ENCODE measurements around the gene SHISA9.

The SHISA9 gene

GRCh38 chr16:13165024-13165423 lies 263.6 kb downstream of the SHISA9 start:
- no peaks in the 10 kb centered on the region for H3K4me1 ChIP-seq (ENCODE audit: control insufficient read depth in 2 of 2, insufficient read depth in 2 of 2, low read length in 2 of 2)
- no peaks in the 10 kb centered on the region for H3K36me3 ChIP-seq (ENCODE audit: control insufficient read depth in 2 of 2, insufficient read depth in 2 of 2, low read length in 2 of 2)
- peaks cover 0 to 2% of the 10 kb centered on the region in 2 donors for H3K9me3 ChIP-seq (ENCODE audit: control insufficient read depth in 2 of 2, low read length in 2 of 2)
- no peak overlapping the region for H3K9ac ChIP-seq (ENCODE audit: low read depth in 1 of 2, low read length in 2 of 2)
- no peak overlapping the region for H3K4me3 ChIP-seq (ENCODE audit: low read length in 2 of 2)
- no peaks in the 10 kb centered on the region for H3K27me3 ChIP-seq (ENCODE audit: control insufficient read depth in 2 of 2, insufficient read depth in 2 of 2, low read length in 2 of 2)
- H3K27ac ChIP-seq (ENCODE audit: low read depth in 2 of 2, low read length in 2 of 2) = no peak overlapping the region

DNA sequence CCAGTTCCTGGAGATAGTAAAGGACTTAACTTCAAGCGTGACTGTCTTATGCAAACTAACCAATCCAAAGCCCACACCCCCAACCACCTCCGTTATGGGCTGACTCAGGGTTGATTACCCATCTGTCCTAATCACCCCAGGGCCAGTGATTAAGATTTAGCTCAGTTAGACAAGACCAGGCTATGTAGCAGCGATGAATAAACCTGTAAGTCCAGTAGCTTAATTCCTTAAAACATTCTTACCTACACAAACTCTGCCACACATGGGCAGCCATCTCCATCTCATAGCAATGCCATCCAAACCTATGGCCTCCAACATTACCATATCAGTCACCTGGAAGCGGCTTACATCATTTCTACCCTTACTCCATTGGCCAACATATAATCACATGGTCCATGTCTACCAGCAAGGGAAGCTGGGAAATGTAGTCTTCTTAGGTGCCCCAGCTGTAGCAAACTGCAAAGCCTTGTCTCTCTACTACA lies 266.7 kb downstream of the SHISA9 start:
- Histone ChIP-seq H3K27me3 (ENCODE audit: control insufficient read depth in 2 of 2, insufficient read depth in 2 of 2, low read length in 2 of 2) (no peaks in the 10 kb centered on the region), H3K9ac (ENCODE audit: low read depth in 1 of 2, low read length in 2 of 2) (no peak overlapping the region), H3K4me1 (ENCODE audit: control insufficient read depth in 2 of 2, insufficient read depth in 2 of 2, low read length in 2 of 2) (no peaks in the 10 kb centered on the region), H3K4me3 (ENCODE audit: low read length in 2 of 2) (no peak overlapping the region), H3K36me3 (ENCODE audit: control insufficient read depth in 2 of 2, insufficient read depth in 2 of 2, low read length in 2 of 2) (no peaks in the 10 kb centered on the region), H3K9me3 (ENCODE audit: control insufficient read depth in 2 of 2, low read length in 2 of 2) (peaks cover 0 to 2% of the 10 kb centered on the region in 2 donors), H3K27ac (ENCODE audit: low read depth in 2 of 2, low read length in 2 of 2) (no peak overlapping the region)

DNA sequence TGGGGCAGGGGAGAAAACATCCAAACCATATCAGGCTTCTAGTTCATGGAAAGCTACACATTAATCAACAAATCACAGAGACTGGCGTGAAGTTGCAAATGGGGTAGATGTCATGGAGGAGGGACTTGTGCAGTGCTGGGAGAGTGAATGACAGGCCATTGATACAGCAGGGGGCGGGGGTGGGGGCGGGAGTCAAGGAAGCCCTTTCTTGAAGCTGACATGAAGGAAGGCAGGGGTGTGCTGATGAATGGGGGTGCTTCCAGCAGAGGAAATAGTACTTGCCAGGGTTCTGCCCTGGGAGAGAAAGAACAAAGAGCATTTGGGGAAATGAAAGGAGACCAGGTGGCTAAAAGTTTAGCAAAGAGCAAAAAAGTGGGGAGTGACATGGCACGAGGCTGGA lies 269.9 kb downstream of the SHISA9 start:
- no peaks in the 10 kb centered on the region for H3K27me3 ChIP-seq (ENCODE audit: control insufficient read depth in 2 of 2, insufficient read depth in 2 of 2, low read length in 2 of 2)
- H3K4me1 ChIP-seq (ENCODE audit: control insufficient read depth in 2 of 2, insufficient read depth in 2 of 2, low read length in 2 of 2) = no peaks in the 10 kb centered on the region
- no peak overlapping the region for H3K9ac ChIP-seq (ENCODE audit: low read depth in 1 of 2, low read length in 2 of 2)
- H3K27ac ChIP-seq (ENCODE audit: low read depth in 2 of 2, low read length in 2 of 2) = no peak overlapping the region
- H3K36me3 ChIP-seq (ENCODE audit: control insufficient read depth in 2 of 2, insufficient read depth in 2 of 2, low read length in 2 of 2) = no peaks in the 10 kb centered on the region
- H3K4me3 ChIP-seq (ENCODE audit: low read length in 2 of 2) = no peak overlapping the region
- H3K9me3 ChIP-seq (ENCODE audit: control insufficient read depth in 2 of 2, low read length in 2 of 2) = no peaks in the 10 kb centered on the region

DNA sequence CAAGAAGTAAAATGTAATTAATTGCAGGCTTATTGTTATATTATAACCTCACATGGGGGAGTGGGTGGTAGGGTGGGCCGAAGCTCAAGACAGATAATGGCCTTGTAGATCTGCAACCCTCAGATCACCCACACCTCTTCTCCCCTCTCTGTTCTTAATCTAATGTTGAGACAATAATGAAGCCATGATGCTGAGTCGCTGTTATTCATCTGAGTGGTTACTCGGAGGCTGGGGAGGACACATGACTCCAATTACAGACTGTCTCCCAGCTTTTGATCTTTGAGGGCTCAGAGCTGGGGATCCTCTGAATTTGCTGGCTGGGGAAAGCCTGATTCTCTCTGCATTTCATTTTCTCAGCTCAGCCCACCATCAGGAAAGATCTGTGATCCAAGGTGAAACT lies 275.3 kb downstream of the SHISA9 start:
- no peaks in the 10 kb centered on the region for H3K36me3 ChIP-seq (ENCODE audit: control insufficient read depth in 2 of 2, insufficient read depth in 2 of 2, low read length in 2 of 2)
- H3K27me3 ChIP-seq (ENCODE audit: control insufficient read depth in 2 of 2, insufficient read depth in 2 of 2, low read length in 2 of 2) = no peaks in the 10 kb centered on the region
- H3K4me1 ChIP-seq (ENCODE audit: control insufficient read depth in 2 of 2, insufficient read depth in 2 of 2, low read length in 2 of 2) = no peaks in the 10 kb centered on the region
- H3K27ac ChIP-seq (ENCODE audit: low read depth in 2 of 2, low read length in 2 of 2) = no peak overlapping the region
- H3K4me3 ChIP-seq (ENCODE audit: low read length in 2 of 2) = no peak overlapping the region
- H3K9ac ChIP-seq (ENCODE audit: low read depth in 1 of 2, low read length in 2 of 2) = no peak overlapping the region
- H3K9me3 ChIP-seq (ENCODE audit: control insufficient read depth in 2 of 2, low read length in 2 of 2) = no peaks in the 10 kb centered on the region

DNA sequence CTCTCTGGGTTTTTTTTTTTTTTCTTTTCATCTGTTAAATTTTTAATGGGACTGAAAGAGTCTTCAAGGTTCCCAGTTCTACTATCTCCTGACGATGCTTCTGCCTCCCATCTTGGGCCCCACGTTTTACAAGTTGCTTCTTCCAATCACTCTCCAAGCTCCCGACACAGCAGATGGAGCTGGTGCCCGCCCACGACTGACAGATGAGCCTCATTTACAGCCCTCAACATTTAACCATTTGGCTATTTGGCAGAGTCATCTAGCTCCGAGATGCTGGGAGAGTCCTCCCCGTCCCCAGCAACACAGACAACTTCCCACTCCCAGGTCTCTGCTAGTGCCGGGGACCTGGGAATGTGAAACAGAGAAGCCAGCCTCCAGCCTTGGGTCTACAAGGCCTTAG lies 276.9 kb downstream of the SHISA9 start:
- H3K9ac ChIP-seq (ENCODE audit: low read depth in 1 of 2, low read length in 2 of 2) = no peak overlapping the region
- no peaks in the 10 kb centered on the region for H3K27me3 ChIP-seq (ENCODE audit: control insufficient read depth in 2 of 2, insufficient read depth in 2 of 2, low read length in 2 of 2)
- H3K27ac ChIP-seq (ENCODE audit: low read depth in 2 of 2, low read length in 2 of 2) = no peak overlapping the region
- no peaks in the 10 kb centered on the region for H3K36me3 ChIP-seq (ENCODE audit: control insufficient read depth in 2 of 2, insufficient read depth in 2 of 2, low read length in 2 of 2)
- no peak overlapping the region for H3K4me3 ChIP-seq (ENCODE audit: low read length in 2 of 2)
- H3K4me1 ChIP-seq (ENCODE audit: control insufficient read depth in 2 of 2, insufficient read depth in 2 of 2, low read length in 2 of 2) = no peaks in the 10 kb centered on the region
- no peaks in the 10 kb centered on the region for H3K9me3 ChIP-seq (ENCODE audit: control insufficient read depth in 2 of 2, low read length in 2 of 2)

- no peaks in the 10 kb centered on the region for H3K27me3 ChIP-seq (ENCODE audit: control insufficient read depth in 2 of 2, insufficient read depth in 2 of 2, low read length in 2 of 2)
- no peaks in the 10 kb centered on the region for H3K36me3 ChIP-seq (ENCODE audit: control insufficient read depth in 2 of 2, insufficient read depth in 2 of 2, low read length in 2 of 2)
- H3K4me1 ChIP-seq (ENCODE audit: control insufficient read depth in 2 of 2, insufficient read depth in 2 of 2, low read length in 2 of 2) = no peaks in the 10 kb centered on the region
- H3K27ac ChIP-seq (ENCODE audit: low read depth in 2 of 2, low read length in 2 of 2) = no peak overlapping the region
- H3K9me3 ChIP-seq (ENCODE audit: control insufficient read depth in 2 of 2, low read length in 2 of 2) = no peaks in the 10 kb centered on the region
- no peak overlapping the region for H3K9ac ChIP-seq (ENCODE audit: low read depth in 1 of 2, low read length in 2 of 2)
- H3K4me3 ChIP-seq (ENCODE audit: low read length in 2 of 2) = no peak overlapping the region
Observed at GRCh38 chr16:13181432-13181831, 280.0 kb downstream of the SHISA9 start.

GRCh38 chr16:13186813-13187212 lies 285.4 kb downstream of the SHISA9 start:
- Histone ChIP-seq H3K9ac (ENCODE audit: low read depth in 1 of 2, low read length in 2 of 2) (no peak overlapping the region), H3K27me3 (ENCODE audit: control insufficient read depth in 2 of 2, insufficient read depth in 2 of 2, low read length in 2 of 2) (no peaks in the 10 kb centered on the region), H3K27ac (ENCODE audit: low read depth in 2 of 2, low read length in 2 of 2) (no peak overlapping the region), H3K4me3 (ENCODE audit: low read length in 2 of 2) (no peak overlapping the region), H3K36me3 (ENCODE audit: control insufficient read depth in 2 of 2, insufficient read depth in 2 of 2, low read length in 2 of 2) (no peaks in the 10 kb centered on the region), H3K9me3 (ENCODE audit: control insufficient read depth in 2 of 2, low read length in 2 of 2) (no peaks in the 10 kb centered on the region), H3K4me1 (ENCODE audit: control insufficient read depth in 2 of 2, insufficient read depth in 2 of 2, low read length in 2 of 2) (no peaks in the 10 kb centered on the region)

GRCh38 chr16:13189250-13189649 lies 287.9 kb downstream of the SHISA9 start:
- no peaks in the 10 kb centered on the region for H3K36me3 ChIP-seq (ENCODE audit: control insufficient read depth in 2 of 2, insufficient read depth in 2 of 2, low read length in 2 of 2)
- H3K4me3 ChIP-seq (ENCODE audit: low read length in 2 of 2) = no peak overlapping the region
- H3K27ac ChIP-seq (ENCODE audit: low read depth in 2 of 2, low read length in 2 of 2) = no peak overlapping the region
- no peaks in the 10 kb centered on the region for H3K27me3 ChIP-seq (ENCODE audit: control insufficient read depth in 2 of 2, insufficient read depth in 2 of 2, low read length in 2 of 2)
- H3K4me1 ChIP-seq (ENCODE audit: control insufficient read depth in 2 of 2, insufficient read depth in 2 of 2, low read length in 2 of 2) = no peaks in the 10 kb centered on the region
- H3K9ac ChIP-seq (ENCODE audit: low read depth in 1 of 2, low read length in 2 of 2) = no peak overlapping the region
- no peaks in the 10 kb centered on the region for H3K9me3 ChIP-seq (ENCODE audit: control insufficient read depth in 2 of 2, low read length in 2 of 2)

DNA sequence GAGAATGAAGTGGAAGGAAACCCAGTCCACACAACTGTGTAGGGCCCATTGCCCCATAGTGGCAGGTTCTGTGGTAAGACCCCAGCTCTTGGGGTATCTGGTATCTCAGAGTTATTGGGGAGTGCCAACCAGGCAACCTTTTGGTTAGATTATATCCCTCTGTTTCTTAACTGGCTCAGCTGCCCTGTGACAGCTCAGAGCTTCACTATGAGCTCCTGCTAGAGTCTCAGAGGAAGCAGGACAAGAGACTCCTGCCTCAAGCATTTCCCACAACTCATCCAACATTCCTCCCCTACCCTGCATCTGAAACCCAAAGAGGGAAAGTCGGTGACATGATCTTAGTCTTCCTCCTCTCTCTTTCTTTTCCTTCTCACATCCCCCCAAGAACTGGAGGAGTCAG lies 292.3 kb downstream of the SHISA9 start:
- H3K9ac ChIP-seq (ENCODE audit: low read depth in 1 of 2, low read length in 2 of 2) = no peak overlapping the region
- H3K4me1 ChIP-seq (ENCODE audit: control insufficient read depth in 2 of 2, insufficient read depth in 2 of 2, low read length in 2 of 2) = no peaks in the 10 kb centered on the region
- H3K27me3 ChIP-seq (ENCODE audit: control insufficient read depth in 2 of 2, insufficient read depth in 2 of 2, low read length in 2 of 2) = no peaks in the 10 kb centered on the region
- H3K27ac ChIP-seq (ENCODE audit: low read depth in 2 of 2, low read length in 2 of 2) = no peak overlapping the region
- H3K4me3 ChIP-seq (ENCODE audit: low read length in 2 of 2) = no peak overlapping the region
- H3K9me3 ChIP-seq (ENCODE audit: control insufficient read depth in 2 of 2, low read length in 2 of 2) = no peaks in the 10 kb centered on the region
- H3K36me3 ChIP-seq (ENCODE audit: control insufficient read depth in 2 of 2, insufficient read depth in 2 of 2, low read length in 2 of 2) = no peaks in the 10 kb centered on the region

DNA sequence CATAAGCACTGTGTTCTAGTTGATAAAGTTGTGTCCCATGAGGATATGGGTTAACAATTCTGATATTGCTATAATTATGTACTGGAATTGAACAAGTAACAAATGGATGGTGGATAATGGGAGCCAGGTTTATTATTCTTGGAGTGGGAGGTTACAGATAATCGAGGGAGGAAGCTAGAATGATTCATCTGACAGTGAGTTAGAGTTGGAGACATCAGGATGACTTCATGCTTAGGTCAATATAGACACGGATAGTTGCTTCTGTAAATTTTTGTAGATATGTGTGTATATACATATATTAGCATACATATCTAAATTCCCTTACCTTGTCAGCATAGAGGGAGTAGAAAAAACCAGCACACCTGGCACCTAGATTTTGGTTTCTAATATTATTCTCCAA lies 293.4 kb downstream of the SHISA9 start:
- Histone ChIP-seq H3K36me3 (ENCODE audit: control insufficient read depth in 2 of 2, insufficient read depth in 2 of 2, low read length in 2 of 2) (no peaks in the 10 kb centered on the region), H3K9me3 (ENCODE audit: control insufficient read depth in 2 of 2, low read length in 2 of 2) (no peaks in the 10 kb centered on the region)

GRCh38 chr16:13203725-13204124 lies 302.3 kb downstream of the SHISA9 start:
- H3K27ac ChIP-seq (ENCODE audit: low read depth in 2 of 2, low read length in 2 of 2) = no peak overlapping the region
- H3K4me1 ChIP-seq (ENCODE audit: control insufficient read depth in 2 of 2, insufficient read depth in 2 of 2, low read length in 2 of 2) = no peaks in the 10 kb centered on the region
- no peak overlapping the region for H3K4me3 ChIP-seq (ENCODE audit: low read length in 2 of 2)
- H3K36me3 ChIP-seq (ENCODE audit: control insufficient read depth in 2 of 2, insufficient read depth in 2 of 2, low read length in 2 of 2) = no peaks in the 10 kb centered on the region
- no peaks in the 10 kb centered on the region for H3K27me3 ChIP-seq (ENCODE audit: control insufficient read depth in 2 of 2, insufficient read depth in 2 of 2, low read length in 2 of 2)
- no peak overlapping the region for H3K9ac ChIP-seq (ENCODE audit: low read depth in 1 of 2, low read length in 2 of 2)
- H3K9me3 ChIP-seq (ENCODE audit: control insufficient read depth in 2 of 2, low read length in 2 of 2) = no peaks in the 10 kb centered on the region

More for the DNA sequence above, 293.4 kb downstream of the SHISA9 start:
- Histone ChIP-seq H3K27ac (ENCODE audit: low read depth in 2 of 2, low read length in 2 of 2) (no peak overlapping the region), H3K4me1 (ENCODE audit: control insufficient read depth in 2 of 2, insufficient read depth in 2 of 2, low read length in 2 of 2) (no peaks in the 10 kb centered on the region), H3K9ac (ENCODE audit: low read depth in 1 of 2, low read length in 2 of 2) (no peak overlapping the region), H3K4me3 (ENCODE audit: low read length in 2 of 2) (no peak overlapping the region), H3K27me3 (ENCODE audit: control insufficient read depth in 2 of 2, insufficient read depth in 2 of 2, low read length in 2 of 2) (no peaks in the 10 kb centered on the region)
